GM18867 (cell line): Measurements from ENCODE around the gene FLT1.

Source experiments
- ATAC-seq: cut with Tn5 transposase; IDR thresholded peaks from one replicate; pipeline ENCODE4 v1.9.1; 2021; ENCODE audit warnings: mild to moderate bottlenecking, moderate library complexity; ENCODE audit not compliant: unreplicated experiment

FLT1 gene

DNA sequence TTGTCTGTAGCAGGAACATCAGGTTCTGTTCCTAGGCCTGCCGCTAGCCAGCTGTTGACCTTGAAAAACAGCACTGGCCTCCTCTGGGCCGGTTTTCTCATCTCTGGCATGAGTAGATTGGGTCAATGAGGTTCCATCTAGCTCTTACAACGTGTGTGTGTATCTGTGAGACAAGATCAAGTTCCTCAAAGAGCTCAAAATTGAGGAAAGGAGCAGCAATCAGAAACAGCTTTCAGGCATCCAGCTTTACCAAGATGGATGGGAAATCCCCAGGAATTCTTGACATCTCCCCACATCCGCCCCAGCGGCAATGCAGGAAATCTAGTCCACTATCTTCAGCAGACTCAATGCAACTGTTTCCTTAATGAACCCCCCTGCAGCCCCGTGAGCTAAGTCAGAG lies 4.9 kb downstream of the FLT1 start:
- ATAC-seq: no peak

DNA sequence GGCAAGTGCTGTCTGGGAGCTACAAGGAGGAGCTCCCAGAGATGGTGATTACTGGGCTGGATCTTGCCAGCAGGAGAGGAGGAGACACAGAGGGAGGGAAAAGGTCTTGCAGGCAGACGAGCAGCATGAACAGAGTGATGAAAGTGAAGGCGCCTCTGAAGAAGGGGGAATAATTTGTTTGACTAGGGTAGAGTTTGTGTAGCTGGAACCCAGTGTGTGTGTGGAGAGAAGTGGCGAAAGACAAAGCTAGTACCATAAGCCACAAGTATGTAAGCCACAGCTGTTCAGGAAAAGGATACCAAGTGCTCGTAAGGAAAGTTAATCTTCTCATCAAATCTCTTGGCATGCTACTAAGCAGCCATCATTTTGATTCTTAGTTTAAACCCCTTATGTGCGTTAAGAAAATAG lies 5.4 kb downstream of the FLT1 start:
- ATAC-seq: no peak

DNA sequence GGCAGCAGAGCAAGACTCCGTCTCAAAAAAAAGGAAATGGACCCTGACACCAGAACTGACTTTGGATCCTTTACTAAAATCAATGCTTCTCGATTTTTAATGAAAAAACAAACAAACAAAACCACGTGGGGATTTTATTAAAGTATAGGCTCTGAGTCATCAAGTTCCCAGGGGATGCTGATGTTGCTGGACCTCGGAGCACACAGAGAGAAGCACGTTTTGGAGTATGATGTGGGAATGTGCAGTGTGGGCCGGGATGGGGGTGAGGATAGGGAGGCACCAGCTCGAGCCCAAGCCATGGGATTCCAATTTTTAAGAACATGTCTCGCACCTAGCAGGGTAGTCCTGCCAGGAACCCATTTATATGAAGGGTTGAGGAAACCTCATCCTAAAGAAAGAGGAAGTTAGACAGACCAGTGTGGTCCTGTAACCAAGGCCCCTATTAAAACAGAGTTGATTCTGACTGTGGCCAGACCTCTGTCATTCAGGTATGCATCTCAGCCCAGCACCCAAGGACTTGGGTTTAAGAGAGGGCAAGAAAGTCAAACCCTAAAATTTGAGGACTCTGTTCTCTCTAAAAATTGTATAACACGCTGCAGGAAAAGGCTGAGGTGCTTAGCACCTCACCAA lies 6.4 kb downstream of the FLT1 start:
- no peak for ATAC-seq

DNA sequence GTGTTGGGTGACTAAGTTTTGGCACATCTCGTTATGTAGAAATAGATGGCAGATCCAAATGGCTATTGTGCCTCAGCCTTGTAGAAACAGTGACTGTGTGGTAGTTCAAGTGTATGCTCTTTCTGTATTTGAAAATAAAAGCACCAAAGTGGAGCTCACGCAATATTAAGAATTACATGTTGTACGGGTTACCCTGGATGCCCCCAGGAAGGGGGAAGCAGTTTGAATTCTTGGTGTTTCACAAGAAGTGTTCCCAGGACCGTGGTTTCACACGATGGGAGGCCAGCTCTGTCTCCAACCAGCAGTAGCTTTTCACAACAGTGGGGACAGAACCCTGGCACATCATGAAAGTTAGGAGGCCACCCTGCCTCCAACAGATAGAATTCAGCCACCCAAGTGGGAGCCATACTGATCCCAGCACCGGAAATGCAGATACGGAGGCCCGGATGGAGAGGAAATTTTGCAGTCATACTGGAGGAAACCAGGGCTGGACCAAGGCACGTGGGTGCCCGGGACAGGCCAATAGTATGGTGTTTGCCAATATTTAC lies 8.9 kb downstream of the FLT1 start:
- ATAC-seq: no peak

GRCh38 chr13:28485551-28485950 lies 9.4 kb downstream of the FLT1 start:
- ATAC-seq: no peak

GRCh38 chr13:28485097-28485496 lies 9.8 kb downstream of the FLT1 start:
- no peak for ATAC-seq

- no peak for ATAC-seq
Measured at GRCh38 chr13:28483313-28483931, 11.5 kb downstream of the FLT1 start.

- no peak for ATAC-seq
Measured at GRCh38 chr13:28479005-28479404, 15.9 kb downstream of the FLT1 start.

- no peak for ATAC-seq
Measured at GRCh38 chr13:28478127-28478526, 16.8 kb downstream of the FLT1 start.

DNA sequence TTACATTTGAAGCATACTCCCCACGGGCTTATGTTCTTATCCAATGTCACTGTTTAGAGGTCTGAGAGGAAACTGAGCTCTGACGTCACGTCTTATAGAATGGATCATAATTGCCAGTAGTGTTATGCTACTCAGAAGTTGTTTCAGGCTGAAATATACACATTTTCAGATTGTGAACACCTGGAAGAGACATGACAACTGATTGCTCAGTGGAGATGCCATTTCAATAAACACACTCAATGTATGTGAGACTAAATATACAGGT lies 17.3 kb downstream of the FLT1 start:
- ATAC-seq: no peak

GRCh38 chr13:28476919-28477708 lies 17.8 kb downstream of the FLT1 start:
- no peak for ATAC-seq

DNA sequence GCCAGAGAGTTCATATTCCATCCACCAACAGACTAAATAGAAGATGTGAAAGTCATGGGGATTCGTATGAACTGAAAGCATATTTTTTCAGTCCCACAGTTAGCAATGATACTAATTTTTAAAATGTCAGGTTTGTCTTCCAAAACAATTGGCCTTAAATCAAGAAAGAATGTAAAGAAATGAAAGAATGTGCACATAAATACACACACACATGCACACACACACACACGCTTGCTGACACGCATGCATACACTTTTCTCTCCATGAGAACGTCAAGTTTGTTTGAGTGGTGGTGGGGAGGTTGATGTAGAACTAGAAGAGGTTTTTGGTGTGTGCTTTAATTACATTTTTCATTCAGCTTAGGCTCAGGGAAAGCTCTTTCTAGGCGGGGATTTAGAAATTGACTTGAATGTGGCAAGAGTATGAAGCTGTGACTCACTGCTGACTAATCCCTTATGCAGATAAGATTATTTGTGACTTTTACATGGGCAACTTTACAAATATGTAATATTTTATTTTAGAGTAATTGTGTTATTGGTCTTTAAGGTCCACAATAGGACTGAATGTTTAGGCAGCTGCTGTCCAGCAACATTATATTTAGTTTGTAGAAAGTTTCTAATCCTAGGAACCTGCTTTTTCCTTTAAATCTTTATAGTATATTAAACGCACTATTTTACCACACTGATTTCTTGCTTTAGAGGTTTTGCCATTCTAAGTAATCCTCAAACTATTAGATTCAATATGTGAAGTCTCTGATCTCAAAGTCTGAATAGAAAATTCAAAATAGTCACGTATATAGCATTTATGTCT lies 18.8 kb downstream of the FLT1 start:
- no peak for ATAC-seq

DNA sequence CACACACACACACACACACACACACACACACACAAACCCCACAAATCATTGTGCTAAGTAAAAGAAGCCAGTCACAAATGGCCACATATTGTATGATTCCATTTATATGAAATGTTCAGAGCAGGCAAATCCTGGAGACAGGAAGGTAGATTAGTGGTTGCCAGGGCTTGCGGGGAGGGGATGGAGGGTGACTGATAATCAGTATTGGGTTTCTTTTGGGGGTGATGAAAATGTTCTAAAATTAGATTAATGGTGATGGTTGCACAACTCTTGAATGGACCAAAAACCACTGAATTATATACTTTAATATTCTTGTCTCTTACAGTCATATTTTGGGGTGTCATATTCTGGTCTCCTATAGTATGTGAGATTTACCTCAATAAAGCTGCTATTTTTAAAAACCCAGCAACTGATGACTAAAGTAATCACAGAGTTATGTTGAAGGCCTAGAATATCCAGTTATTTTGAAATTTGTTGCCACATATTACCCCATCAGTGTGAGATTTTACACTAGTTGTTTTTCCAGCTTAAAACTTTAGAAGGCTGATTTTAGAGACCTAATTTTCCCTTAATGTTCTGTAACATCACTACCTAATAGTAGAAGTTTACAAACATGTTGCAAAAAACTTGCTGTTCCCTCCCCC lies 20.3 kb downstream of the FLT1 start:
- ATAC-seq: no peak

- ATAC-seq: no peak
Measured at GRCh38 chr13:28473044-28473443, 21.9 kb downstream of the FLT1 start.

DNA sequence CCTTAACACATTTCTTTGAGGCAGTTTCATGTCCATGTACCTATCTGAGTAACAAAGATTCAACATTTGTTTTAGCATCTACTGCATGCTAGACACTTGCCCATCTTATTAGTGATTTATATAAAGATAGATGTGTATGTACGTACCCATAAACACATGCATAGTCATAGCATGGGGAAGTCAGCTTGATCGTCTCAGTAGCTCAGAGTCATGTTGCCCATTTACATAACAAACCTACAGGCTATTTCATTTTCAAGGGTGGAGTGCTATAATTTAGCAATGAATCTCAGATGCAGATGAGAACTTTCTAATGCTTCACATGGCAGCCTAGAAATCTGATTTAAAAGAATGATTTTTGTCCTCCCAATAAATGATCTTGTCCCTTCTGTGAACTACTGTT lies 23.5 kb downstream of the FLT1 start:
- ATAC-seq: no peak

GRCh38 chr13:28470296-28470695 lies 24.6 kb downstream of the FLT1 start:
- no peak for ATAC-seq

- no peak for ATAC-seq
Measured at GRCh38 chr13:28469316-28469715, 25.6 kb downstream of the FLT1 start.

DNA sequence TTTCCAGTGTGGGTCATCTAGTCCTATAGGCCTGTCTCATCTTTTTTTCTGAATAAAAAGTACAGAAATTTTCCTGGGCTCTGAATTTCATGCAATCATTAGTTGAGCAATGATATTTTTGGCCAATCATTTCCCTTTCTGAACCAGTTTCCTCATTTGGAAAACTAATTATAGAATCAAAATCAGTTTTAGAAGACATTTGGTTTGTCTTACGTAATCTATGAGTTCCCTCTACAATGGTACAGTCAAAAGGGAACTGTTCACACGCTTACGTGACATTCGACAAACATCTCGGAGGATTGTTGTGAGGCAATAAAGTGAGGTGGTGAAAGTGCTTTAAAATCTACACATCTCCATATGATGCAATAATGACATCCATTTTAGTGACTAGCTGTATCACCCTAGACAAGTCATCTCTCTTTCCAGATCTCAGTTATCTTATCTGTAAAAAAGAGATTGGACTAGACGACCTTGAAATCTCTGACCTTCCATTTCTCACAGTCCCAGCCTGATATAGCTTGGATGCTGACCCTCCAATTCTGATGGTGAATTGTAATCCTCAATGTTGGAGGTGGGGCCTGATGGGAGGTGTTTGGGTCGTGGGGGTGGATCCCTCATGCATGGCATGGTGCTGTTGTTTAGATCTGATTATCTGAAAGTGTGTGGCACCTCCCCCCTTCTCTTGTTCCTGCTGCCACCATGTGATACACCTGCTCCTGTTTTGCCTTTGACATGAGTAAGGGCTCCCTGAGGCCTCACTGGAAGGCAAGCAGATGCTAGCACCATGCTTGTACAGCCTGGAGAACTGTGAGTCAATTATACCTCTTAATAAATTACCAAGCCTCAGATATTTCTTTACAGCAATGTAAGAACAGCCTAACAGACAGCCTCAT lies 26.7 kb downstream of the FLT1 start:
- ATAC-seq: no peak

DNA sequence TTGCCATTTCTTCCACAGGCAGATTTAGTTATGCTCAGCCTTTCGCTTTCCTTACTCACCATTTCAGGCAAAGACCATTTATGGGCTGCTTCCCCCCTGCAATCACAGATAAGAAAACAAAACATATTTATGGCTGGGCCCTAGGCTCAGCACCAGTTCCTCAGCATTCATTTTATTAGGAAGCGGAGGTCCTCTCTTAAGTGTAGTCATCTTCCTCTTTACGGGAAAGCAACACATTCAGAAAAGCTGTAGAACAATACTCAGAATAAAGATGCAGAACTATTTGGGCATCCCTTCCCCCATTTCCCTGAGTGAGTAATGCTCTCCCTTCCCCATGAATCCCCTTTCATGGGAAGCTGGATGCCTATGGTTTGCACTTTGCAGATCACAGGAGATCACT lies 27.9 kb downstream of the FLT1 start:
- ATAC-seq: no peak

DNA sequence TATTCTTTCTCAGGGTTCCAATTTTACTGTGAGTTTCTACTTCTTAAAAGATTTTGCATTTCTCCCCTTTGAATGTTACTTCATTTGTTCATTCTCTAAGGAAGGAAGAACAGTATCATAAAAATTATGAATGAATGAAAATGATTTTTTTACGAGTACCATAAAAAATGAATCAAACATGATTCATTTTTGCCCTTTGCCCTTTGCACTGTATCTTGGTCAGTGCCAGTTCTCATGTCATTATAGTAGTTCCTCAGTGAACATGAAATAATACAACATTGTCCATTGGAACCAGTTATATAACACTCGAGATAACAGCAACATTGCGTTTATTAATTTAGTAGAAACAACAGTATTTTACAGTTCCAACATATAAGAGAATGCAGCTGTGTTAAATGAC lies 28.8 kb downstream of the FLT1 start:
- ATAC-seq: no peak
